Hepatocyte (in vitro differentiated cells): ENCODE results near the gene ARV1. TPM values are rescaled to one million over a fixed set of nuclear protein-coding genes. Genes with fewer than 3 reads are reported as not detected.

Experiments used
- DNase-seq: peaks from one replicate; pipeline ENCODE4 v3.0.0-alpha.2; 2016; ENCODE audit warnings: low spot score
- H2AFZ ChIP-seq: fragments of 200-600 bp; sonication (generic); 2 replicates; pipeline ENCODE4 v1.6.0; 2016; ENCODE audit warnings: antibody characterized with exemption, mild to moderate bottlenecking
- H3K27ac ChIP-seq: fragments of 200-600 bp; sonication (generic); 2 replicates; pipeline ENCODE4 v1.5.1; 2016; ENCODE audit warnings: mild to moderate bottlenecking
- H3K27me3 ChIP-seq: fragments of 200-600 bp; sonication (generic); 2 replicates; pipeline ENCODE4 v1.6.1; 2016
- H3K36me3 ChIP-seq: fragments of 200-600 bp; sonication (generic); replicated peaks from 2 replicates; pipeline ENCODE4 v1.5.1; 2016; ENCODE audit warnings: low read depth; ENCODE audit not compliant: insufficient read depth
- H3K4me1 ChIP-seq: fragments of 200-600 bp; sonication (generic); 2 replicates; pipeline ENCODE4 v1.5.1; 2016; ENCODE audit warnings: mild to moderate bottlenecking, moderate library complexity; ENCODE audit not compliant: insufficient read depth
- H3K4me2 ChIP-seq: fragments of 200-600 bp; sonication (generic); 2 replicates; pipeline ENCODE4 v1.6.0; 2016
- H3K4me3 ChIP-seq: fragments of 200-600 bp; sonication (generic); 2 replicates; pipeline ENCODE4 v1.5.1; 2016; ENCODE audit warnings: mild to moderate bottlenecking
- H3K79me2 ChIP-seq: fragments of 200-600 bp; sonication (generic); 2 replicates; pipeline ENCODE4 v1.6.0; 2017; ENCODE audit warnings: mild to moderate bottlenecking
- H3K9me2 ChIP-seq: fragments of 200-600 bp; sonication (generic); replicated peaks from 2 replicates; pipeline ENCODE4 v1.6.0; 2017; ENCODE audit warnings: mild to moderate bottlenecking; ENCODE audit not compliant: insufficient read depth
- H3K9me3 ChIP-seq: fragments of 200-600 bp; sonication (generic); 2 replicates; pipeline ENCODE4 v1.5.1; 2016; ENCODE audit warnings: low read depth, mild to moderate bottlenecking
- H4K20me1 ChIP-seq: fragments of 200-600 bp; sonication (generic); 2 replicates; pipeline ENCODE4 v1.6.0; 2016; ENCODE audit warnings: mild to moderate bottlenecking; ENCODE audit not compliant: insufficient read depth, poor library complexity, severe bottlenecking
- EZH2 ChIP-seq: fragments of 200-600 bp; sonication (generic); IDR thresholded peaks from 2 replicates; pipeline ENCODE4 v1.6.1; 2016; ENCODE audit warnings: antibody characterized with exemption, mild to moderate bottlenecking, borderline replicate concordance
- EZH2phosphoT487 ChIP-seq: fragments of 200-600 bp; sonication (generic); IDR thresholded peaks from one replicate; pipeline ENCODE4 v1.6.1; 2018; ENCODE audit warnings: antibody characterized with exemption, mild to moderate bottlenecking, low read depth, moderate library complexity; ENCODE audit not compliant: unreplicated experiment, severe bottlenecking
- WGBS: methylation state at CpG from one replicate; pipeline ENCODE4 v1.1.6; 2016; ENCODE audit warnings: low lambda C conversion rate; ENCODE audit errors: missing lambda C conversion rate; 5-methylcytosine and 5-hydroxymethylcytosine counted together
- polyA plus RNA-seq: library from polyadenylated mRNA; unstranded; fragments of >200 nt; fragmentation: Nextera tagmentation; extraction: Ambion mirVana; gene quantifications from 2 replicates; pipeline ENCODE4 v1.2.1, GENCODE V29; 2016
- total RNA-seq: library from RNA; depleted of rRNA; stranded (reverse); fragments of >200 nt; gene quantifications from 2 replicates; pipeline ENCODE4 v1.2.3, GENCODE V29; 2014
- TF ChIP-seq, protein P1 (sequence below): fragments of 200-600 bp; sonication (generic); IDR thresholded peaks from 2 replicates; pipeline ENCODE4 v1.5.1; 2016; ENCODE audit warnings: antibody characterized with exemption, mild to moderate bottlenecking; ENCODE audit not compliant: poor library complexity

ARV1 gene
- total and polyA plus RNA-seq, 2 experiments from 2014 or later, result 20.0 to 24.4 TPM

DNA sequence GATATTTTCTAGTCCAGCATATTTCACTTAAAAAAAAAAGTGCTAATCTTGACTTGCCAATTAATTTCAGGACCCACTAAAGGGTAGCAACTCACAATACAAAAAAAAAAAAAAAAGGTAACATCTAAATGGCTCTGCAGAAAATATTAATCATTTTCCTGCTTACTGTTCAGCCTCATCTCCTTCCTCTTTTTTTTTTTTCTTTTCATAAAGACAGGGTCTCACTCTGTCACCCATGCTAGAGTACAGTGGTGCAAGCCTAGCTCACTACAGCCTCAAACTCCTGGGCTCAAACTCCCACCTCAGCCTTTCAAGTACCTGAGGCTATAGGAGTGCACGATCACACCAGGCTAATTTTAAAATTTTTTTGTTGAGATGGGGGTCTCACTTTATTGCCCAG lies 30.6 kb upstream of the ARV1 start:
- Histone ChIP-seq H4K20me1 (no peaks in the 10 kb centered on the region), H3K9me2 (no peaks in the 10 kb centered on the region), H3K36me3 (no peaks in the 10 kb centered on the region), H3K27me3 (no peaks in the 10 kb centered on the region), H2AFZ (no peak overlapping the region), H3K79me2 (no peaks in the 10 kb centered on the region), H3K27ac (no peak overlapping the region), H3K9me3 (no peaks in the 10 kb centered on the region), H3K4me3 (no peak overlapping the region), H3K4me1 (no peaks in the 10 kb centered on the region), H3K4me2 (no peak overlapping the region)
- no peak for DNase-seq
- TF ChIP-seq EZH2, result no peak
- TF ChIP-seq, protein P1, sequence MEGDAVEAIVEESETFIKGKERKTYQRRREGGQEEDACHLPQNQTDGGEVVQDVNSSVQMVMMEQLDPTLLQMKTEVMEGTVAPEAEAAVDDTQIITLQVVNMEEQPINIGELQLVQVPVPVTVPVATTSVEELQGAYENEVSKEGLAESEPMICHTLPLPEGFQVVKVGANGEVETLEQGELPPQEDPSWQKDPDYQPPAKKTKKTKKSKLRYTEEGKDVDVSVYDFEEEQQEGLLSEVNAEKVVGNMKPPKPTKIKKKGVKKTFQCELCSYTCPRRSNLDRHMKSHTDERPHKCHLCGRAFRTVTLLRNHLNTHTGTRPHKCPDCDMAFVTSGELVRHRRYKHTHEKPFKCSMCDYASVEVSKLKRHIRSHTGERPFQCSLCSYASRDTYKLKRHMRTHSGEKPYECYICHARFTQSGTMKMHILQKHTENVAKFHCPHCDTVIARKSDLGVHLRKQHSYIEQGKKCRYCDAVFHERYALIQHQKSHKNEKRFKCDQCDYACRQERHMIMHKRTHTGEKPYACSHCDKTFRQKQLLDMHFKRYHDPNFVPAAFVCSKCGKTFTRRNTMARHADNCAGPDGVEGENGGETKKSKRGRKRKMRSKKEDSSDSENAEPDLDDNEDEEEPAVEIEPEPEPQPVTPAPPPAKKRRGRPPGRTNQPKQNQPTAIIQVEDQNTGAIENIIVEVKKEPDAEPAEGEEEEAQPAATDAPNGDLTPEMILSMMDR, result no peak
- WGBS, result 78% methylated on average over 1 of the region's 1 CpG

DNA sequence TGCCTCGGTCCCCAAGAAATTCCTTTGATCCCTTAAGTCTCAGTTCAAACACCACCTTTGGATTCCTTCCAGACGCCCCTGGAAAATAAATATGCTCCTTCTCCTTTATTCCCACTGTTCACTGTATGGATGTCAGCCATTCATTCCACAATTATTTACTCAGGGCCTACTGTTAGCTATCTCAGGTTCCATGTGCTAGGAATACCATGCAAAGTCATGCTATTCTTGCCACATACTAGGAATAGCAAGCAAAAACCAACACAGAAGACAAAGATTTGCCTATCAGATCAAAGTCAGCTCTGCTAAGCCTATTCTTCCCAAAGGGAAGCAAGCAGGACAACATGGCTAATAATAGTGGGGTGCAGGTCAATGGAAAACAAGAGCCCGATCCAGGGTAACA lies 30.0 kb upstream of the ARV1 start:
- H3K36me3 ChIP-seq, result no peaks in the 10 kb centered on the region
- WGBS, result 66% methylated on average over 3 of the region's 3 CpGs
- TF ChIP-seq EZH2 (no peak), EZH2phosphoT487 (no peak)
- TF ChIP-seq, protein P1, result no peak
- H3K4me2 ChIP-seq, result no peak overlapping the region
- H3K9me3 ChIP-seq, result no peaks in the 10 kb centered on the region
- no peak overlapping the region for H2AFZ ChIP-seq
- no peaks in the 10 kb centered on the region for H3K79me2 ChIP-seq
- DNase-seq, result no peak
- H3K4me1 ChIP-seq, result no peaks in the 10 kb centered on the region
- no peak overlapping the region for H3K4me3 ChIP-seq
- H3K27me3 ChIP-seq, result no peaks in the 10 kb centered on the region
- no peaks in the 10 kb centered on the region for H4K20me1 ChIP-seq
- H3K27ac ChIP-seq, result no peak overlapping the region
- no peaks in the 10 kb centered on the region for H3K9me2 ChIP-seq

DNA sequence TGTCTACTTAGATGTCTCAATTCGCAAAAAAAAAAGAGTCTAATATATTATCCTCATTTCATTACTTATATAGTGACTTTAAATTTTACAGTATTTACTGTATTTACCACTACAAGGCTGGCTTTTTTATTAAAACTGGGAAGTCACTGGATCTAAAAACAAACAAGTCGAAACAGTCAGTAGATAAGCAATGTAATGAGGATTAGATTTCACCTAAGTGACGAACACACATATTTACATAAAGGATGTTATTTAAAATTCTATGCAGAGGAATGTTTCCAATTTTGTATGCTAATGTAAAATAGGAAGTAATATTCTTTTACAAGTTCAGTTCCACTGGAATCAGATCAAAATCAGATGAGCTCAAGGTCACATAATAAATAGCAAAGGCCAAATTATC lies 28.5 kb upstream of the ARV1 start:
- TF ChIP-seq, protein P1, result no peak
- no peak for TF ChIP-seq EZH2
- TF ChIP-seq EZH2phosphoT487, result no peak
- no peak overlapping the region for H2AFZ ChIP-seq
- H3K79me2 ChIP-seq, result no peaks in the 10 kb centered on the region
- no peak overlapping the region for H3K4me3 ChIP-seq
- no peaks in the 10 kb centered on the region for H3K4me1 ChIP-seq
- H3K9me3 ChIP-seq, result no peaks in the 10 kb centered on the region
- no peak overlapping the region for H3K4me2 ChIP-seq
- no peaks in the 10 kb centered on the region for H4K20me1 ChIP-seq
- DNase-seq, result no peak
- H3K36me3 ChIP-seq, result no peaks in the 10 kb centered on the region
- H3K27ac ChIP-seq, result no peak overlapping the region
- no peaks in the 10 kb centered on the region for H3K27me3 ChIP-seq
- H3K9me2 ChIP-seq, result no peaks in the 10 kb centered on the region
- WGBS, result 58% methylated on average over 3 of the region's 3 CpGs

DNA sequence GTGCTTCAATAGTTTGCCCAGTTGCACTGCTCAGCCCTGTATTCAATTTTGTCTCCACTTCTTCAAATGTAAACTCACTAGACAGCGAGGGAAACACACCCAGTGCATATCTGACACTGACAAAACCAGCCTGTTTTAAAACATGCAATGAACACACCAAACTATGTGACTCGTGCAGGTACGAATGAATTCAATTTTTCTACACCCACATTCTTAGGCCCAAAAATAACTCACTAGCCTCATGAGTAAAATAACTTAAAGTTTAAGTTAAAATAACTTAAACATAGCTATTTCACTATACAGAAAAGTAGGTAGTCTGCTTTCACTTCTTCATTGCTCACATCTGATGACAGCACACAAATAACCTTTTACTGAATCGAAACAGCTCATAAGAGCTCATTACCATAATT lies 21.3 kb upstream of the ARV1 start:
- no peak overlapping the region for H3K4me3 ChIP-seq
- DNase-seq, result no peak
- H3K9me3 ChIP-seq, result no peaks in the 10 kb centered on the region
- no peaks in the 10 kb centered on the region for H3K27me3 ChIP-seq
- H3K36me3 ChIP-seq, result no peaks in the 10 kb centered on the region
- H4K20me1 ChIP-seq, result no peaks in the 10 kb centered on the region
- no peaks in the 10 kb centered on the region for H3K9me2 ChIP-seq
- 89% methylated on average over 4 of the region's 4 CpGs for WGBS
- TF ChIP-seq, protein P1, result no peak
- TF ChIP-seq EZH2phosphoT487 (no peak), EZH2 (no peak)
- H3K4me2 ChIP-seq, result no peak overlapping the region
- H3K4me1 ChIP-seq, result peaks cover 5% of the 10 kb centered on the region
- H3K79me2 ChIP-seq, result peaks cover 22% of the 10 kb centered on the region
- no peak overlapping the region for H2AFZ ChIP-seq
- H3K27ac ChIP-seq, result no peak overlapping the region
